Adipocyte (in vitro differentiated cells): ENCODE results near the gene DDX47.
"Not testable (repeated sequence)": the region's sequence is repeated elsewhere in the genome, so short reads cannot be mapped to it uniquely, and the experiment has no call there.

Experiments used
- DNase-seq: peaks from one replicate; pipeline ENCODE4 v3.0.0-alpha.2; 2015; ENCODE audit warnings: low read depth
- H3K27me3 ChIP-seq: replicated peaks from 2 replicates; pipeline ENCODE4 v1.7.0; 2013; ENCODE audit warnings: mild to moderate bottlenecking, low read length, moderate library complexity; ENCODE audit not compliant: control insufficient read depth, insufficient read depth
- H3K36me3 ChIP-seq: 2 replicates; pipeline ENCODE4 v1.7.0; 2013; ENCODE audit warnings: low read length, mild to moderate bottlenecking, moderate library complexity; ENCODE audit not compliant: control insufficient read depth, insufficient read depth, severe bottlenecking
- H3K4me1 ChIP-seq: 2 replicates; pipeline ENCODE4 v1.7.0; 2013; ENCODE audit warnings: mild to moderate bottlenecking, low read length, moderate library complexity; ENCODE audit not compliant: control insufficient read depth, insufficient read depth
- H3K4me3 ChIP-seq: 2 replicates; pipeline ENCODE4 v1.7.0; 2013; ENCODE audit warnings: mild to moderate bottlenecking, low read length, moderate library complexity
- H3K9ac ChIP-seq: 2 replicates; pipeline ENCODE4 v1.7.0; 2013; ENCODE audit warnings: mild to moderate bottlenecking, low read length, moderate library complexity
- H3K9me3 ChIP-seq: 2 replicates; pipeline ENCODE4 v1.7.0; 2013; ENCODE audit warnings: mild to moderate bottlenecking, low read length, moderate library complexity; ENCODE audit not compliant: control insufficient read depth

Gene DDX47

DNA sequence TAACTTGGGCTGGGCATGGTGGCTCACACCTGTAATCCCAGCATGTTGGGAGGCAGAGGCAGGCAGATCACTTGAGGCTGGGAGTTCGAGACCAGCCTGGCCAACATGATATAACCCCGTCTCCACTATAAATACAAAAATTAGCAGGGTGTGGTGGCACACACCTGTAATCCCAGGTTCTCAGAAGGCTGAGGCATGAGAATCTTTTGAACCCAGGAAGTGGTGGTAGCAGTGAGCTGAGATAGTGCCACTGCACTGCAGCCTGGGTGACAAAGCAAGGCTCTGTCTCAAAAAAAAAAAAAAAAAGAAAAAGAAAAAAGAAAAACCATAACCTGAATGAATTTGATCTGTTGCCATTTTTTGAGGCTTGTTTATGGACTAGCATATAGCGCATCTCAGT is 33.6 kb downstream of the DDX47 start:
- H3K36me3 ChIP-seq, H3K9me3 ChIP-seq, H3K9ac ChIP-seq, H3K4me3 ChIP-seq, H3K27me3 ChIP-seq, DNase-seq, H3K4me1 ChIP-seq: not testable (repeated sequence)

DNA sequence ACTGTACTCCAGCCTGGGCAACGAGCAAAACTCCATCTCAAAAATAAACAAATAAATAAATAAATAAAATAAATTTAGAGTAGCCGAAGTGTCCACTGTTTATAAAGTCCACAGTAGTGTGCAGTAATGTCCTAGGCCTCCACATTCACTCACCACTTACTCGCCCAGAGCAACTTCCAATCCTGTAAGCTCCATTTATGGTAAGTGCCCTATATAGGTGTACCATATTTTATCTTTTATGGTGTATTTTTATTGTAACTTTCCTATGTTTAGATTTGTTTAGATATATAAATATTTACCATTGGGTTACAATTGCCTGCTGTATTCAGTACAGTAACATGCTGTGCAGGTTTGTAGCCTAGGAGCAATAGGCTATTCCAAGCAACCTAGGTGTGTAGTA is 40.3 kb downstream of the DDX47 start:
- H3K9ac ChIP-seq = no peak overlapping the region
- no peak for DNase-seq
- H3K27me3 ChIP-seq = no peaks in the 10 kb centered on the region

DNA sequence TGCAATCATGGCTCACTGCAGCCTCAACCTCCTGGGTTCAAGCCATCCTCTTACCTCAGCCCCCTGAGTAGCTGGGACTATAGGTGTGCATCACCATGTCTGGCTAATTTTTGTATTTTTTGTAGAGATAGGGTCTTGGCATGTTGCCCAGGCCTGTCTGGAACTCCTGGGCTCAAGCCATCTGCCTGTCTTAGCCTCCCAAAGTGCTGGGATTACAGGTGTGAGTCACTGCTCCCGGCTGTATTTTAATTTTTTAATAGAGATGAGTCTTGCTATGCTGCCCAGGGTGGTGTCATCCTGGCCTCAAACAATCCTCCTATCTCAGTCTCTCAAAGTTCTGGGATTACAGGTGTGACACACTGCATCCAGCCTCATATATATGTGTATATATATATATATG is 46.5 kb downstream of the DDX47 start:
- no peak overlapping the region for H3K9ac ChIP-seq
- H3K36me3 ChIP-seq = no peaks in the 10 kb centered on the region
- H3K9me3 ChIP-seq = no peaks in the 10 kb centered on the region
- H3K4me3 ChIP-seq = no peak overlapping the region
- no peak for DNase-seq
- no peaks in the 10 kb centered on the region for H3K4me1 ChIP-seq
- no peaks in the 10 kb centered on the region for H3K27me3 ChIP-seq

More for the DNA sequence above, 40.3 kb downstream of the DDX47 start:
- H3K36me3 ChIP-seq = no peaks in the 10 kb centered on the region
- no peaks in the 10 kb centered on the region for H3K4me1 ChIP-seq
- H3K9me3 ChIP-seq = no peaks in the 10 kb centered on the region
- no peak overlapping the region for H3K4me3 ChIP-seq

DNA sequence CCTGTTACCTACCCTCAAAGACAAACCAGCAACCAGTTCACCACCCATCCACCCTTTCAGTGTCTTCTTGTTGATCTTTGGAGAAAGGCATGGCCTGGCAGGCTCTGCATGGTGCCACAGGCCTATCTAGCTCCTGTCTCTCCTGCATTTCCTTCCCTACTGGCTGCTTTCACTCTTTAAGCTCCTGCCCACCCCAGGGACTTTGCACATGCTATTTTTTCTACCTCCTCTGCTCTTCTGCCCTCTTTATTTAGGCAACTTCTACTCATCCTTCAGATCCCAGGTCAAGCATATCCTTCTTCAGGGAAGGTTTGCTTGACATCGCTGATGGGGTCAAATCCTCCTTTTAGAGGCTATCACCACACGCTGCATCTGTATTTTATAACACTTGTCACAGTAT is 51.1 kb downstream of the DDX47 start:
- Histone ChIP-seq H3K4me3 (no peak overlapping the region), H3K36me3 (no peaks in the 10 kb centered on the region), H3K9me3 (no peaks in the 10 kb centered on the region), H3K4me1 (no peaks in the 10 kb centered on the region), H3K9ac (no peak overlapping the region), H3K27me3 (no peaks in the 10 kb centered on the region)
- DNase-seq = no peak

DNA sequence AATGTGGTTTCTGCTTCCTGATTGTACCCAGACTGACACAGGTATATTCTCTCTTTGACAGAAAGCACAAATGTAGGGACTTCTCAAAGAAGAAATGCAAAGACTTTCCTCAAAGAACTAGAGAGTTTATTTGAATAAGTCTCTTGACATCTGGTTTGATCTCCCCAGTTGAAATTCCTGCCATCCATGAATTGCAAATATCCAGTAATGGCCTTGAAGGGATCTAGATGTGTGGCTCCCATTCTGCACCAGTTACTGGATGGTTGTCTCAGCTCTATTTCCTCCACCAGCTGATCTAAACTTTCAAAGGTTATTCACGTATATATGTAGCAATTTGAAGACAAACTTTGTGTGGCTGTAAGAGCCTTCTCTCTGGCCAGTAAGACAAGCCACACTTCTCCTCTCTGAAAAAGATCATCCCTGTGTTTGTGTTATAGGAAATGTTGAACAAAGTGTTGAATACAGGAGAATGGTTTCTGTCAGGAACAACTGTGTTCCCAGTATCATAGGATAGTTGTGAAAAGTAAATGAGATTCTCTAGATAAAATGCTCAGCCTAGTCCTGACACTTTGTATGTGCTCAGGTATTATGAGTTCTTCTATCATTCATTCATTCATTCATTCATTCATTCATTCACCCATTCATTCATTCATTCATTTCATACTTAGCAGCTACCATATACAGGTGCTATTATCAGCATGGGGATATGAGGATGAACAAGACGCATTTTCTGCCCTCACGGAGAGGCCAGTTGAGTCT is 55.5 kb downstream of the DDX47 start:
- H3K27me3 ChIP-seq = no peaks in the 10 kb centered on the region
- no peak for DNase-seq
- no peak overlapping the region for H3K4me3 ChIP-seq
- no peaks in the 10 kb centered on the region for H3K9me3 ChIP-seq
- H3K4me1 ChIP-seq = peaks cover 7% of the 10 kb centered on the region
- no peaks in the 10 kb centered on the region for H3K36me3 ChIP-seq
- no peak overlapping the region for H3K9ac ChIP-seq

DNA sequence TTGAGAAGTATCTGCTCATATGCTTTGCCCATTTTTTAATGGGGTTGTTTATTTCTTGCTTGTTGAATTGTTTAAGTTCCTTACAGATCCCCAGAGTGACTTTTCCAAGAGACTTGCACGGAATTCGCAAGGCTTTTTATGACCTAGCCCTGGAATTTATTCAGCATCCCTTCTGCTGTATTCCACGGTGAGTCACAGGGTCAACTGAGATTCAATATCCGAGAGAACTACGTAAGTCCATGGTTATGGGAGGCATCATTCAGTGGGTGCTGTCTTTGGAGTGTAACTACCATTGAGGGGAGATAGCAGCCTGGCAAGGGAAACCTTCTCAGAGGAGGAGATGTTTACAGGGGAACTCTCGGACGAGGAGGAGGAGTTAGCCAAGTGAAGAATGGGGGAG is 57.3 kb downstream of the DDX47 start:
- Histone ChIP-seq H3K4me3 (no peak overlapping the region), H3K9ac (no peak overlapping the region), H3K27me3 (no peaks in the 10 kb centered on the region), H3K4me1 (peaks cover 7% of the 10 kb centered on the region), H3K9me3 (no peaks in the 10 kb centered on the region), H3K36me3 (no peaks in the 10 kb centered on the region)
- peak; percentile 71 for DNase-seq

DNA sequence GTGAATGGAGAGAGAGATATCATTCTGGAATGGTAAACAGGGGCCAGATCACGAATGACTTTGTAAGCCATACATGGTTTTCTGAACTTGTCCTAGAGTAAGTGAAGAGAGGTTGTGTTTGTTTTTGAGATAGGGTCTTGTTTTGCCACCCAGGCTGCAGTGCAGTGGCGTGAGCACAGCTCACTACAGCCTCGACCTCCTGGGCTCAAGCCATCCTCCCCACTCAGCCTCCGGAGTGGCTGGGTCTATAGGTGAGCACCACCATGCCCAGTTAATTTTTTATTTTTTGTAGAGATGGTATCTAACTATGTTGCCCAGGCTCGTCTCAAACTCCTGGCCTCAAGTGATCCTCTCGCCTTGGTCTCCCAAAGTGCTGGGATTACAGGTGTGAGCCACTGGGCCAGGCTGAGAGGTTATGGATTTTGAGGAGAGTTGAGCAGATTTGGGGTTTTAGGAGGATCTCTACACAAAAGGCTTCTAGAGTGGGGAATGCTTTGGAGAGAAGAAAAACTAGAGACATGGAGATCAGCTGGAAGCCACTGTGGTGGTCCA is 58.5 kb downstream of the DDX47 start:
- DNase-seq = no peak
- H3K4me3 ChIP-seq = no peak overlapping the region

DNA sequence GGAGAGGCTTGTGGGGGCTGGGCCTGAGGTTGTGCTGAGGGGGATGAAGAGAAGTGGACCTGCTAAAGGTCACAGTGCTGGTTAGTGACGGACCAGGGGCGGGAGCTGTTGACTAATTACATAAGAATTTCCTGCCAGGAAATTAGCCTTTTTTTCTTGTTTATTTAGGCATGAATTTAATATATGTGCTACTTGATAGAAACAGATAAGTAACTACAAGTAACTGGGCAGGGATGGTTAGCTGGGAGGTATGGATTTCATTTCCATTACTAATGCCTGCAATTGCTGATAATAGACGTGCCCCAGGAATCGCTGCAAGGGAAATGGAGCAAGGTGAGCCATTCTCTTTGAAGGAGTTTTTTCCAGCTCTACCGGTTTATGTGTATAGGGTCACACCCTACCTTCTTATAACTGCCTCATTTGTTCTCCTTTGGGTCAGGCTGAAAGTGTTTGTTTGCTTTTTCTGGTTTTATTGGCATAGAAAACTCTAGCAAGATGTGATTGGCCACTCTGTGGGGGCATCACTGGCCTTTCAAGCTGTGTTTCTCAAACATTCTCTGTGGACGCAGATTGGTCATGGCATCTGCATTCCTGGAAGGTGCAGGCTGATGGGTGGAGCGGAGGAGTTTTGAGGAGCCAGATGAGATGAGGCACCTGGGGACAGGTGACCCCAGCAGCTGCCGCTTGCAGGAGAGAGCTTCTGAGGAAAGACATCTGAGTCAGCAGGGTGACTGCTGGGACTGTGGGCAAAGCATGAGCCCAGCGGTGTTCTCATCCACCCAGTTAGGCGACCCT is 59.2 kb downstream of the DDX47 start:
- DNase-seq = peak; percentile 47
- Histone ChIP-seq H3K36me3 (no peaks in the 10 kb centered on the region), H3K4me3 (peak overlapping the region; percentile 27), H3K9ac (no peak overlapping the region), H3K9me3 (no peaks in the 10 kb centered on the region), H3K27me3 (no peaks in the 10 kb centered on the region), H3K4me1 (peaks cover 7% of the 10 kb centered on the region)

More for the DNA sequence above, 58.5 kb downstream of the DDX47 start:
- H3K9ac ChIP-seq = no peak overlapping the region
- no peaks in the 10 kb centered on the region for H3K36me3 ChIP-seq
- no peaks in the 10 kb centered on the region for H3K27me3 ChIP-seq
- H3K9me3 ChIP-seq = no peaks in the 10 kb centered on the region
- peaks cover 7% of the 10 kb centered on the region for H3K4me1 ChIP-seq

DNA sequence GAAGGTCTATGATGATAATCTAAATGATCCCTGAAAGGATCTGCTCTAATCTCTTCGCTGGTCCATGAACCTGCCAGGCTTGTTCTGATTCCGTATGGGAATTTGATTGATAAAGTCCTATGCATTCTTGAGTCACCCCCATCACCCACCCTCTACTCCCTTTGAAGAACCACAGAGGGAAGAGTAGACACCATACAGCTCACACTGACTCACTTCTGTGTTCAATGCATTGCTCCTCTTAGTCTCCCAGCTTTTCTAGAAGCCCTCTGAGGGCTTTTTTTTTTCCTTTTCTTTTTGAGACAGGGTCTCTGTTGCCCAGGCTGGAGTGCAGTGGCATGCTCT is 59.8 kb downstream of the DDX47 start:
- H3K4me1 ChIP-seq = peaks cover 7% of the 10 kb centered on the region
- H3K27me3 ChIP-seq = no peaks in the 10 kb centered on the region
- H3K36me3 ChIP-seq = no peaks in the 10 kb centered on the region
- no peak overlapping the region for H3K4me3 ChIP-seq
- H3K9me3 ChIP-seq = no peaks in the 10 kb centered on the region
- DNase-seq = no peak
- no peak overlapping the region for H3K9ac ChIP-seq

DNA sequence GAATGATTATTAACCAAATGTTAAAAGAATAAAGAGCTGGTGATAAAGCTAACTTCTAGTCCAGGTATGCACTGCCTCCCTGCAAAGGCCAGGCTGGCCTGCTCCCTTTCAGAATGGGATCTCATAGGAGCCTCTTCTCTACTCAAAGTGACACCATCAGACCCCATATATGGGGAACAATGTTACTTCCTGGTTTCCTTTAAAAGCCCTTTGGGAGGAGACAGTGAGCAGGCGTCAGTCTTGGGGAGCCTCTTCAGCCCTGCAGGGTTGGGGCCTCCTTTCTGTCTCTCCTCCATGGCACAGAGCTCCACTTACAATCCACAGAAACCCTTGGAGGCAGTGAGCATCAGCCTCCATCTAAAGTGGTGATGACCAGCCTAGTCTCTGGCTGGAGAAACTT is 60.9 kb downstream of the DDX47 start:
- Histone ChIP-seq H3K4me1 (peaks cover 7% of the 10 kb centered on the region), H3K4me3 (no peak overlapping the region), H3K27me3 (no peaks in the 10 kb centered on the region), H3K9me3 (no peaks in the 10 kb centered on the region), H3K9ac (no peak overlapping the region), H3K36me3 (no peaks in the 10 kb centered on the region)
- no peak for DNase-seq

DNA sequence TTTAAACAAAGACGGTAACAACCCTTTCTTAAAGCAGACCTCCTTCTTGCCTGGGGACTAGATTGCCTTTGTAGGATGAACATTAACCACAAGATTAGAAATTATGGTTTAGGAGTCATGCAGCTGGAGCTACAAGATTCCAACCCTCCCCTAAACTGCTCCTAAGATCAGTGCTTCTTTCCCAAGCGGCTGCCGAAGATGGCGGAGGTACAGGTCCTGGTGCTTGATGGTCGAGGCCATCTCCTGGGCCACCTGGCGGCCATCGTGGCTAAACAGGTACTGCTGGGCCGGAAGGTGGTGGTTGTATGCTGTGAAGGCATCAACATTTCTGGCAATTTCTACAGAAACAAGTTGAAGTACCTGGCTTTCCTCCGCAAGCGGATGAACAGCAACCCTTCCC is 62.2 kb downstream of the DDX47 start:
- H3K9ac ChIP-seq, DNase-seq, H3K27me3 ChIP-seq: not testable (repeated sequence)

More for the DNA sequence above, 62.2 kb downstream of the DDX47 start:
- not testable (repeated sequence) for H3K9me3 ChIP-seq, H3K36me3 ChIP-seq, H3K4me3 ChIP-seq, H3K4me1 ChIP-seq
